IPS DF 19.7 (cell line): Measurements from ENCODE around the gene POLR3E.
"Not testable (repeated sequence)": the region's sequence is repeated elsewhere in the genome, so short reads cannot be mapped to it uniquely, and the experiment has no call there.

Experiments used
- DNase-seq: peaks from one replicate; pipeline ENCODE4 v3.0.0-alpha.2; 2013; ENCODE audit warnings: low read depth, low spot score

Gene POLR3E

DNA sequence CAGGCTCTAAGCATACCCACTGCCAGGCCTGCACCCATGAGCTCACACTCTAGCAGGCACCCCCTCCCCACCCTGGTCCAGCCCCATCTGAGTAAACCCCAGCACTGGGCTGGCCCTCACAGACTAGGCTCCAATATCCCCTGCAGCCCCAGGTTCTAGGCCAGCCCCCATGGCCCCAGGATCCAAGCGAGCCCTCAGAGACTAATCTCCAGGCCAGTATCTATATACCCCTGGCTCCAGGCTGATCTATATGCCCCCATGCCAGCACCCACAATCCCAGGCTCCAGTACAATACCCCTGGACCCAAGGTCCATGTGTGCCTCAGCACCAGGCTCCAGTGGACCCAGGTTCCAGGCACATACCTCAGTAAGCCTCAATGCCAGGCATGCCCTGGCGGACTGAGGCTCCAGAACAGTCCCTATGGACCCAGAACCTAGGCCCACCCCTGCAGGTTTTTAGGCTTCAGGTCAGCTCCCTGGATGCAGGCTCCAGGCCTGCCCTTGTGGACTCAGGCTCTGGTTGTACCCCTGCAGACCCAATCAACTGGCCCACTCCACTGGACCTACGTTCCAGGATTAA, 38.5 kb downstream of the POLR3E start:
- no peak for DNase-seq

GRCh38 chr16:22336581-22336980, 39.4 kb downstream of the POLR3E start:
- no peak for DNase-seq

DNA sequence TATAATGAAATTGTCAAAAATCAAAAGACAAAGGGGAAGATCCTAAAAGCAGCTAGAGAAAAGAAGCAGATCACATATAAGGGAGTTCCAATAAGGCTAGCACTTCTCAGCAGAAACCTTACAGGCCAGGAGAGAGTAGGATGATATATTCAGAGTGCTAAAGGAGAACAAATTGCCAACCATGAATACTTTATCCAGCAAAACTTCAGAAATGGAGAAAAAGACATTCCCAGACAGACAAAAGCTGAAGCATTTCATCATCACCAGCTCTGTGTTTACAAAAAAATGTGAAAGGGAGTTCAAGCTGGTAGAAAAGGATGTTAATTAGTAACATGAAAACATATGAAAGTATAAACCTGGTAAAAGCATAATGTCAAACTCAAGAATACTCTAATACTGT, 39.8 kb downstream of the POLR3E start:
- no peak for DNase-seq

DNA sequence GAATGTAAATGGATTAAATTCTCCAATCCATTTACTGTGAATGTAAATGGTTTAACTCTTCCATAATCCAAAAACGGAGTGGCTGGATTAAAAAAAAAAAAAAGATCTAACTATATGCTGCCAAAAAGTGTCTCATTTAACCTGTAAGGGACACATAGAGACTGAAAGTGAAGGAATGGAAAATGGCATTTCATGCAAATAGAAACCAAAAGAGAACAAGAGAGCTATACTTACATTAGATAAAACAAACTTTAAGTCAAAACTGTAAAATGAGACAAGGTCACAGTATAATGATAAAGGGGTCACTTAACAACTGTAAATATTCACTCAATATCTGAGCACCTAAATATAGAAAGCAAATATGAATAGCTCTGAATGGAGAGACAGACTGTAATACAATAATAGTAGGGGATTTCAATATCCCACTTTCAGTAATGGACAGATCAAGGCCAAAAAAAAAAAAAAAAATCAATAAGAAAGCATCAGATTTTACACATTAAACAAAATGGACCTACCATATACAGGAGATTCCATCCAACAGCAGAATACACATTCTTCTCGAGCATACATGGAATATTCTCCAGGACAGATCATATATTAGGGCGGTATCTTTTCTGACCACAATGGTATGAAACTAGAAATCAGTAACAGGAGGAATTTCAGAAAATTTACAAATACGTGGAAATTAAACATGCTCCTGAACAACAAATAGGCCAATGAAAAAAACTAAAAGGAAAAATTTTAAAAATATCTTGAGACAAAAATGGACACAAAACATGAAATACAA, 40.8 kb downstream of the POLR3E start:
- no peak for DNase-seq

GRCh38 chr16:22340945-22341344, 43.7 kb downstream of the POLR3E start:
- no peak for DNase-seq

DNA sequence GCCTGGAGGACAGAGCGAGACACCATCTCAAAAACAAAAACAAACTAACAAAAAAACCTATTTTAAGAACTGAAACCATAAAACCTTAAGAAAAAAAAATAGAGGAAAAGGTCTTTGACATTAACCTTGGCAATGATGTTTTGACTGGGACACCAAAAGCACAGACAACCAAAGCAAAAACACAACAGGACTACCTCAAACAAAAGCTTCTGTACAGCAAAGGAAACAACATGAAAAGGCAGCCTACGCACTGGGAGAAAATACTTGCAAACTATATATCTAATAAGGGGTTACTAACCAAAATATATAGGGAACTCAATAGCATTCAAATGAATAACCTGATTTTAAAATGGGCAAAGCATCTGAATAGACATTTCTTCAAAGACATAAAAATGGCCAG, 44.9 kb downstream of the POLR3E start:
- DNase-seq: no peak

DNA sequence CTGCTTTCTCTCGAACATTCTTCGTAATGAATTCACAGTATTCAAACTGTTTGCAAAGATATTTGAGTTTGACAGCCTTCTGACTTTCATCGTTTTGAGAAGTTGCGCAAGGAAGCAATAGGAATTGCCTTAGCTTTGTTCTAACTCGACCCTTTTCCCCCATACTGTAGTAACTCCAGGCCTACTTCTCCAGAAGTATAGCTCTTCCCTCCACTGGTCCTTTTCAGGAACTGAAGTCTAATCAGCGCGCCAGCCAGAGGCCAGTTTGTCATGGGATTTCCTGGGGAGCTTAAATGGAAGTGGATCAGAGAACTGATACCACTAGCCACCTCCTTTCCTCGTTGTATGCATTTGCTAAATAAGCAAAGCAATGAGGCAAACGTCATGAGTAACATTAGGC, 49.3 kb downstream of the POLR3E start:
- DNase-seq: no peak

GRCh38 chr16:22347100-22347820, 50.1 kb downstream of the POLR3E start:
- no peak for DNase-seq

DNA sequence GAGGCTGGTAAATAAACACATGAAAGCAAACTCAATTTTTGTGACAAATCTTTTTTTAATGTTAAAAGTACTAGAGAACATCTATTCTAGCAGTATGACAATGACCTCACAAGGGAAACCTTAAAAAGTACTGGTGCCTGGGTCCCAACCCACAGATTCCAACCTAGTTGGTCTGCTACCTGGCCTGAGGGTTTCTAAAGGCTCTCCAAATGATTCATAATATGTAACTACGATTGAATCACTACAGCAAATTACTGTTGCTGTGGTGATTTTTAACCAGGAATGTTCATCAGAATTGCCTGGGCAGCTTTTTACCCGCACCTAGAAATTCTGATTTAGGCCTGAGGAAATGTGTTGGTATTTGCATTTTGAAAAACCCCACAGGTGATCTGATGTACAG, 51.1 kb downstream of the POLR3E start:
- DNase-seq: no peak

DNA sequence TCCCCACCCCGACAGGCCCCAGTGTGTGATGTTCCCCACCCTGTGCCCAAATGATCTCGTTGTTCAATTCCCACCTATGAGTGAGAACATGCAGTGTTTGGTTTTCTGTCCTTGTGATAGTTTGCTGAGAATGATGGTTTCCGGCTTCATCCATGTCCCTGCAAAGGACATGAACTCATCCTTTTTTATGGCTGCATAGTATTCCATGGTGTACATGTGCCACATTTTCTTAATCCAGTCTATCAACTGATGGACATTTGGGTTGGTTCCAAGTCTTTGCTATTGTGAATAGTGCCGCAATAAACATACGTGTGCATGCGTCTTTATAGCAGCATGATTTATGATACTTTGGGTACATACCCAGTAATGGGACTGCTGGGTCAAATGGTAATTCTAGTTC, 53.8 kb downstream of the POLR3E start:
- DNase-seq: not testable (repeated sequence)

- DNase-seq: no peak
Measured at GRCh38 chr16:22352140-22352539, 54.9 kb downstream of the POLR3E start.

- no peak for DNase-seq
Measured at GRCh38 chr16:22352723-22353122, 55.5 kb downstream of the POLR3E start.

- no peak for DNase-seq
Measured at GRCh38 chr16:22353191-22353919, 56.1 kb downstream of the POLR3E start.

- DNase-seq: no peak
Measured at GRCh38 chr16:22353933-22354541, 56.8 kb downstream of the POLR3E start.

- no peak for DNase-seq
Measured at GRCh38 chr16:22355487-22355908, 58.3 kb downstream of the POLR3E start.

- DNase-seq: no peak
Measured at GRCh38 chr16:22356930-22357634, 59.9 kb downstream of the POLR3E start.

DNA sequence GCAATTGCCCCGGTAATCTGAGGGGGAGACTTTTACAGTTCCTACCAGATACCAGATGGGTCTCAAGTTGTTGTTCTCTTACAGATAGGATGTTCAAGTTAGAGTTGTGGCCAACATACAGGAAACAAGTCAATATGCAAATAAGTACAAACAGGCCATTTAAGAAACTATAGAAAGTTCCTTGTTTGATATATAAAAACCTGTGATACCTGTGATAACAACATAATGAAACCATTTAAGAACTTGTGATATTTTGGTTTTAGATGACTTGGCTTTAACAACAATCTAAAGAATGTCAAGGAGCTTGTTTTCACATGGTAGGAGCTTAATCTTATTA, 60.4 kb downstream of the POLR3E start:
- no peak for DNase-seq

DNA sequence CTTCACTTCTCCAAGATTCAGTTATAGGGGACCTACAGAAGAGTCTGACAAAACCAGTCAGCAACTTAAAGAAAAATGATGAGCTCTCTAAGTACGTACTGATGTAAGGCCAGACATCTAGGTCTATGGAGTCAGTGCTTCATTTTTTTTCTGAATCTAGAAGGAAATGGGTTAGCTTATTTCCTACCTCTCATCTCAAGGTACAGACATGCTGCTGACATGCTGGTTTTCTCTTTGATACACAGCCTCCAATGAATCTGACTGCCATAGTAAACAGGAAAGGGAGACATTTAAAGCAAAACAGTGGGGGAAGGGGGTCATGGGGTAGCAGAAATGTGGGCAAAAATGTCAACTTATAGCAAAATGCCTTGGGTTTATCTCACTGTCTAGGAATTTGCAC, 60.8 kb downstream of the POLR3E start:
- DNase-seq: no peak

DNA sequence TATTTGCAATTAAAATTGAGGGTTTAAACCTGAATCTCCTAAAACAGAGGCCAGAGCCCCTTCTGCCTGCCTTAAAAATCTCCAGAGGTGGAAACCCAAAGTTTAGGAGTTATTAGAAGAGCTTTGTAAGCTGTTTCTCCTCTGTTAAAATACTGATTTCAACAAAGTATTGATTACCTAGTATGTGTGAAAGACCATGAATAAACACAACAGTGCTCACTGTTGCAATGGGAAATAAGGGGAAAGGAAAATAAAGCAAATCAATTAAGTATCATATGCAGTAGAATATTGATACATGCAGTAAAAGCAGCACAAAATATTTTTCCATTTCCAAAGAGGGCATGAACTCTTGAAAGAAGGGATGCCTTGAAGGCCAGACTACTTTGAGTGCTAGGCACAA, 62.5 kb downstream of the POLR3E start:
- no peak for DNase-seq

- no peak for DNase-seq
Measured at GRCh38 chr16:22360963-22361659, 63.9 kb downstream of the POLR3E start.

DNA sequence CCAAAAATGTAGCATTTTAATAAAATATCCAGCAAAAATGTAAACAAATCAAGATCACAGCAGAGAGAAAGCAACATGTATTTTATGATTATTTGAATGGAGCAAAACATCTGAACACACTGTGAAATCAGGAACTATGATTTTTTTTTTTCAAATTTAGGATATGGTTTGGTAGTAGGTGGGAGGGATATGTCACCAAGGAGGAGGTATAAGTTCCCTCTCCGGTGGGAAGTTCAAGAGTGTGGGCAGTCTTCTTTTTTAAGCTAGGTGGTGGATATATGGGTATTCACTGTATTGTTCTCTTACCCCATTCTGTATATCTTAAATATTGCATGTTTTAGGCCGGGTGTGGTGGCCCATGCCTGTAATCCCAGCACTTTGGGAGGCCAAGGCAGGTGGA, 67.0 kb downstream of the POLR3E start:
- no peak for DNase-seq
